ENCODE measurements around the gene SREBF2.
A peak's percentile ranks its signal among the peaks of the same experiment; 100 is the strongest.

SREBF2 gene

DNA sequence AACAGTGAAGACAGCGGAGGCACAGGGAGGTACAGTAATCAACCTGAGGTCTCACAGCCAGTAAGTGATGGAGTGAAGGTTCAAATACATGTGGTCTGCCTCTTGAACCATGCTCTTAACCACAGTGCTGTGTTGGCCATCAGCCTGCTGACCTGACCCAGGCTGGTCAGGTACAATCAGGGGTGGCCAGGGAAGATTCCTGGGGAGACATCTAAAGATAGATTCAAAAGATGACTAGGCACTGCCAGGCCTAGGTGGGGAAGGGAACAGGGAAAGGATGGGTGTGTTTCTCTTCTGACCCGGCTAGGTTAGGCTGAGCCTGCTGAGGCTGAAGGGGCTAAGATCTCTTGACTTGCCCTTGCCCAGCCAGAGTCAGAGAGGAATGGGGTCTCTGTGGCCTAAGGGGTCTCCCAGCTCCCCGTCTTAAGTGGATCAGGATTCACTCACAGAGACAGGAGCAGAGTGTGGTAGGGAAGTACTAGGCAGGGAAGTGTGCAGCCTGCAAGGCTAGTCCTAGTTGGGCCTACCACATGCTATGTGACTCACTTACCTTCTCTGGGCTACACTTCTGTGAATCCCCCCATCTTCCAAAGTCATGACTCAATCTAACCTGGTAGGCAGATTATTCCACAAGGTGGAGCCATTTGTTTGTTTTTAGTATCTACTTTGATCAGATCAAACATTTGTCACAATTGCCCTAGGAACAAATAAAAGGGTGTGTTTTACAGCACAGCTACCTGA lies 10.4 kb upstream of the SREBF2 start:
- H3K27ac ChIP-seq (ENCODE audit: low read depth, low read length), result no peak overlapping the region
- 92% methylated on average over 3 of the region's 3 CpGs for WGBS
- H3K9ac ChIP-seq (ENCODE audit: low read depth, low read length), result no peak overlapping the region
- no peak overlapping the region for H3K4me3 ChIP-seq (ENCODE audit: low read length)
- peaks cover 11% of the 10 kb centered on the region; the same call in 1 of the 2 replicates for H3K36me3 ChIP-seq (ENCODE audit: insufficient read depth, low read length)
- H3K27me3 ChIP-seq (ENCODE audit: insufficient read depth, low read length), result no peaks in the 10 kb centered on the region
- H3K9me3 ChIP-seq (ENCODE audit: insufficient read depth, low read depth, low read length), result no peaks in the 10 kb centered on the region
- H3K4me1 ChIP-seq (ENCODE audit: insufficient read depth, low read length), result peaks cover 18% of the 10 kb centered on the region

DNA sequence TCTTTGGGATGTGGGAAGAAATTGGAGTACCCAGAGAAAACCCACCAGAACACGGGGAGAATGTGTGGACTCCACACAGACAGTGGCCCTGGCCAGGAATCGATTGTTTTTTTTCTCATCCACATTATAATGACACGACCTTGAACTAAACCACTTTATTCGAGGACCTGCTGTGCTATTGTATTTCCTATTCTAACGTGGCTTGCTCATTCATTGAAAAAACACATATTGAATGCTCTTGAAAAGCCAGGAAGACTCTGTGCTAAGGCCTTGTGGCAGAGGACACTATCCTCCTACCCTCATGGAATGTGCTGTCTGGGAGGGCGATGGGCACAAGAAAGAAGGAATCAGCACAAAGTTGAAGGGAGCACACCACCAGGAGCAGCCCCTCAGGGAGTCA lies 9.1 kb upstream of the SREBF2 start:
- Histone ChIP-seq H3K9ac (ENCODE audit: low read depth, low read length) (no peak overlapping the region), H3K9me3 (ENCODE audit: insufficient read depth, low read depth, low read length) (no peaks in the 10 kb centered on the region), H3K36me3 (ENCODE audit: insufficient read depth, low read length) (peaks cover 11% of the 10 kb centered on the region; the same call in 1 of the 2 replicates), H3K4me3 (ENCODE audit: low read length) (no peak overlapping the region), H3K27me3 (ENCODE audit: insufficient read depth, low read length) (no peaks in the 10 kb centered on the region), H3K4me1 (ENCODE audit: insufficient read depth, low read length) (peaks cover 18% of the 10 kb centered on the region), H3K27ac (ENCODE audit: low read depth, low read length) (no peak overlapping the region; the same call in 1 of the 2 replicates)
- WGBS, result 63% methylated on average over 6 of the region's 6 CpGs

DNA sequence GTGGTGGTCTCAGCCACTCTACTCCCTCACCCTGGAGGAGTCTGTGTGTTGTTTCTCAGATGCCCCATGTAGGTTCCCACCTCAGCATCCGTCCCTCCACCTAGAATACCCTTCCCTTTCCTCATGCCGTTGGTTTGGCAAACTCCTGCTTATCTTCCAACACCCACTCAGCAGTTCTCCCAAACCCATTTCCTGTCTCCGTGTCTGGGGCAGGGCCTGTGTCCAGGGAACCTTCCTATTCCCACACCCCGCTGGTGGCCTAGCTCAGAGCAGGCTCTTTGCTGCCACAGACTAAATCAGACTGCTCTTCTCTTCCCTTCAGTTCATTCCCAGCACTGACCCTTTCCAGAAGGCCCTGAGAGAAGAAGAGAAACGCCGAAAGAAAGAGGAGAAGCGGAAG lies 7.5 kb upstream of the SREBF2 start:
- Histone ChIP-seq H3K4me1 (ENCODE audit: insufficient read depth, low read length) (peaks cover 18% of the 10 kb centered on the region), H3K4me3 (ENCODE audit: low read length) (no peak overlapping the region), H3K27me3 (ENCODE audit: insufficient read depth, low read length) (no peaks in the 10 kb centered on the region), H3K27ac (ENCODE audit: low read depth, low read length) (no peak overlapping the region), H3K9me3 (ENCODE audit: insufficient read depth, low read depth, low read length) (no peaks in the 10 kb centered on the region), H3K36me3 (ENCODE audit: insufficient read depth, low read length) (0 out of 2 replicates have a peak, but pooled peaks cover 5% of the 10 kb centered on the region), H3K9ac (ENCODE audit: low read depth, low read length) (no peak overlapping the region)
- 89% methylated on average over 7 of the region's 7 CpGs for WGBS

DNA sequence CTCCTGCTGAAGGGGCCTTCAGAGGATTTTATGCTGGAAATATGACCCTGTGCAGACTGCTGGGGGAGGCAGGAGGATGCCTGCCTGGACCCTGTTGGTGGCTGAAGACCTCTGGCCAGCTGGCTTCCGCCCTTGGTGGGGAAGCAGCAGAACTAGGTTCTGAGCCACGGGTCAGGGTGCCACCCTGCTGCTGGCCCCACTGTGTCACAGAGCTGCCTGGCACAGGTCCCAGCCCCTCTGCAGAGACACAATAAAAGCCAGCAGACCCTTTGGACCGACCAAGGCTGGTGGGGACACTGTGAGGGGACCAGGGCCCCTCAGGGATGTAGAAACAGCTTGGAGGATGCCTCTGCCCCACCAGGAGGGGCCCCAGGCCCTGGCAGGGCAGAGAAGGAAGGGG lies 6.9 kb upstream of the SREBF2 start:
- 91% methylated on average over 3 of the region's 3 CpGs for WGBS
- H3K9ac ChIP-seq (ENCODE audit: low read depth, low read length), result no peak overlapping the region
- H3K36me3 ChIP-seq (ENCODE audit: insufficient read depth, low read length), result 0 out of 2 replicates have a peak, but pooled peaks cover 5% of the 10 kb centered on the region
- H3K4me3 ChIP-seq (ENCODE audit: low read length), result no peak overlapping the region
- H3K4me1 ChIP-seq (ENCODE audit: insufficient read depth, low read length), result peaks cover 18% of the 10 kb centered on the region
- H3K27me3 ChIP-seq (ENCODE audit: insufficient read depth, low read length), result no peaks in the 10 kb centered on the region
- H3K27ac ChIP-seq (ENCODE audit: low read depth, low read length), result no peak overlapping the region
- no peaks in the 10 kb centered on the region for H3K9me3 ChIP-seq (ENCODE audit: insufficient read depth, low read depth, low read length)

DNA sequence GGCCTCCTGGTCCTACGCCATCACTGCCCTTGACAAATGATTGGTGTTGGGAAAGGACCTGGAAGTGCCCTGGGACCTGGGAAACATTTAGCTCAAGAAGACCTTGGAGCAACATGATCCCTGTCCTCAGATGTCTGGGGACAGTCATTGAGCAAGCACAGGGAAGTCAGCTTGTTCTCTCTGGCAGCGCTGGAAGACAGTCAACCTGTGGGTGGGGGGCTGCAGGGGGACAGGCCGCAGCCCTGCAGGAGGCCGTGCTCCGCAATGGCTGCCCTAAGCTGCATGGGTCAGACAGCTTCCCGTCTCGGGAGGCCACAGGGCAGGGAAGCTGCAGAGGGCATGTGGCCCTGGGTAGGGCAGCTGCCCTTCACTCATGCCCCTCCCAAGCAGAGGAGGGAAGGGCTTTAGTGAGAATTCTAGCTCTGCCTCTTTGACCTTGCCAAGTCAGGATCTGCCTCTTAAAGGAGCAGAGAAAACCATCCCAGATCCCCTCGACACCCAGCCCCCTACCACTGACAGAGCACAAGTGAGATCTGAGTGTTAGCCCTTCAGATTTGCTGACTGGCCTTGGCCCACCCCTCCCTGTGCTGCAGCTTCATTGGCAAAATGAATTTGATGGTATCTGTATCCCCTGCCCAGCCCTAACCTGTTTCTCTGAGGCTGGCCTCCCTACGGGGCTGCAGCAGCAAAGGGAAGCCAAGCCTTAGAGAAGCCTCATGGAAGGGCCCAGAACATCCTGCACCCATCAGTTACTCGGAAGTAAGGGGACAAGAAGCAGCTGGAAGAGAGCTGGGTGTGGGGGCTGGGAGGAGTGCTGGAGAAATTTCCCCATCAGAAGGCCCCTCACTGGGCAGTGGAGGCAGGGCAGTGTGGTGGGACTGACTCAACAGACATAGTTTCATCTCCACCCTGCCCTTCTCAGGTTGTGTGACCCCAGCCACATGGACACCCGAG lies 6.2 kb upstream of the SREBF2 start:
- H3K27ac ChIP-seq (ENCODE audit: low read depth, low read length), result no peak overlapping the region
- no peaks in the 10 kb centered on the region for H3K27me3 ChIP-seq (ENCODE audit: insufficient read depth, low read length)
- H3K36me3 ChIP-seq (ENCODE audit: insufficient read depth, low read length), result 0 out of 2 replicates have a peak, but pooled peaks cover 5% of the 10 kb centered on the region
- 87% methylated on average over 11 of the region's 11 CpGs for WGBS
- H3K4me3 ChIP-seq (ENCODE audit: low read length), result no peak overlapping the region
- H3K4me1 ChIP-seq (ENCODE audit: insufficient read depth, low read length), result peaks cover 18% of the 10 kb centered on the region
- H3K9me3 ChIP-seq (ENCODE audit: insufficient read depth, low read depth, low read length), result no peaks in the 10 kb centered on the region
- no peak overlapping the region for H3K9ac ChIP-seq (ENCODE audit: low read depth, low read length)

DNA sequence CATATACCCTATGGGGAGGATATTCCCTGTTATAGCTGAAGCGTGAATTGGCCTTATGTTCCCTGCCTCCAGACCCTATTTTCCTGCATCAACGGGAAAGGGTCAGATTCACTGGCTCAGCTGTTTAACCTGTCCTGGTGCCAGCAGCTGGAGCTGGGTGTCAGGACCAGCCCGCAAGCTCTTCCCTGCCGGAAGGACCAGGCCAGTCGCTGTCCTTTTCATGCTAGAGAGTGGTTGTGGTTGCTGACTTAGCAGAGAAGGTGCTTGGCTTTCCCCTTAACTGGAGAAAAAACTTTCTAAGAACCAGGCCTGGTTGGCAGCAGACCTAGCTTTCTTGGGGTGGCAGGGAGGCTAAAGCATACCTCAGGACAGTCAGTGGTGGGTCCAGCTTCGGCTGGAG lies 5.2 kb upstream of the SREBF2 start:
- H3K27ac ChIP-seq (ENCODE audit: low read depth, low read length), result no peak overlapping the region

DNA sequence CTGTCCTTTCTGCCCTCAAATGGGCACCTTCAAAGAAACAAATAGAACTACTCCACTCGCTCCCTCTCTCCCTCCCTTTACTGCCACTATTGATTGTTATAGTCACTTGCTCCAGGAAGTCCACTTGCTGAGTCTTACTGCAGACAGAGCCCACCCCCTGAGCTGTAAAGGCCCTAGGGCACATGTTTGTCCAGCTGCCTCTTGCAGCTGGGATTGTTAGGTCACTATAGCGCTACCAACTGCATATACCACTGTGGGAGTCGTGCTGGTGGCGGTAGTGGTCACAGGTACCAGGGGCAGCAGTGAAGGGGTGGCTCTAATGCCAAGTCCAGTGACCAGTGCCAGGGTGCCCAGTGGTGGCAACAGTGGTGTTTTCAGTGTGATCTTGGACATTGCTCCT lies 4.4 kb upstream of the SREBF2 start:
- Histone ChIP-seq H3K9ac (ENCODE audit: low read depth, low read length) (no peak overlapping the region), H3K4me1 (ENCODE audit: insufficient read depth, low read length) (peaks cover 16% of the 10 kb centered on the region), H3K4me3 (ENCODE audit: low read length) (no peak overlapping the region), H3K27ac (ENCODE audit: low read depth, low read length) (no peak overlapping the region), H3K27me3 (ENCODE audit: insufficient read depth, low read length) (no peaks in the 10 kb centered on the region), H3K9me3 (ENCODE audit: insufficient read depth, low read depth, low read length) (no peaks in the 10 kb centered on the region), H3K36me3 (ENCODE audit: insufficient read depth, low read length) (0 out of 2 replicates have a peak, but pooled peaks cover 2% of the 10 kb centered on the region)
- 93% methylated on average over 4 of the region's 4 CpGs for WGBS

More for the DNA sequence above, 5.2 kb upstream of the SREBF2 start:
- no peaks in the 10 kb centered on the region for H3K9me3 ChIP-seq (ENCODE audit: insufficient read depth, low read depth, low read length)
- peaks cover 18% of the 10 kb centered on the region for H3K4me1 ChIP-seq (ENCODE audit: insufficient read depth, low read length)
- no peak overlapping the region for H3K4me3 ChIP-seq (ENCODE audit: low read length)
- 91% methylated on average over 6 of the region's 6 CpGs for WGBS
- no peaks in the 10 kb centered on the region for H3K27me3 ChIP-seq (ENCODE audit: insufficient read depth, low read length)
- no peak overlapping the region for H3K9ac ChIP-seq (ENCODE audit: low read depth, low read length)
- 0 out of 2 replicates have a peak, but pooled peaks cover 5% of the 10 kb centered on the region for H3K36me3 ChIP-seq (ENCODE audit: insufficient read depth, low read length)

DNA sequence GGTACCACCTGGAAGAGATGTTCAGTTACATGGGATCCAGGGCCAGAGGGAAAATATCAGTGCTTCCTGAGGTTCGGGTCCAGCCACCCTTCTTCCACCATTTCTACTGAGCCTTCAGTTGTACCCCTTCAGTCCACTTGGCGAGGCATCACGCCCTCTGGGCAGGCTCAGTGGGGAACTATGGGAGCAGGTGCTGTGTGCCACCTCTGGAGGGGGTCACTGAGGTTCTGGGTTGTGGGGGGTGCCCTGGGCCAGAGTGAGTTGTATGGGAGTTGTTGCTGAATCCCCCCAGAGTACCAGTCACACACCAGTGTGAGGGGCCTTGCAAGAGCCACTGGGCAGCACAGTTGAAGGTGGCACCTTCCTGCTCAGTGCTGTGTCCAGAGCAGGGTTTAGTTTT lies 2.7 kb upstream of the SREBF2 start:
- Histone ChIP-seq H3K9ac (ENCODE audit: low read depth, low read length) (no peak overlapping the region), H3K4me1 (ENCODE audit: insufficient read depth, low read length) (peaks cover 18% of the 10 kb centered on the region), H3K27ac (ENCODE audit: low read depth, low read length) (no peak overlapping the region), H3K9me3 (ENCODE audit: insufficient read depth, low read depth, low read length) (no peaks in the 10 kb centered on the region), H3K4me3 (ENCODE audit: low read length) (no peak overlapping the region), H3K36me3 (ENCODE audit: insufficient read depth, low read length) (peaks cover 5% of the 10 kb centered on the region; the same call in 1 of the 2 replicates), H3K27me3 (ENCODE audit: insufficient read depth, low read length) (no peaks in the 10 kb centered on the region)
- 100% methylated on average over 3 of the region's 3 CpGs for WGBS

DNA sequence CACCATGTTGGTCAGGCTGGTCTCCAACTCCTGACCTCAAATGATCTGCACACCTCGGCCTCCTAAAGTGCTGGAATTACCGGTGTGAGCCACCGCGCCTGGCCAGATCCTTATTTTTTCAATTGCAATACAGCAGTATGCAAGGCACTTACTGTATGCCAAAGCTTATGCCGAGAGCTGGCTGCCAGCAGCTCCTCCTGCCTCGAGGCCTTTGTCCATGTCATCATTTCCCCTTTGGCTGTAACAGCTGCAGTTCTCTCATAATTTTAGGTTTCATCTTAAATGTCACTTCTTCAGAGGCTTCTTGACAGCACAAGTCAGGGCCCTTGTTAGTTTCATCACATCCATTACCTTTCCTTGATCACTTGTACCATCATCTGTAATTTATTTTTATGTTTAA lies 1.5 kb upstream of the SREBF2 start:
- no peaks in the 10 kb centered on the region for H3K27me3 ChIP-seq (ENCODE audit: insufficient read depth, low read length)
- no peak overlapping the region for H3K9ac ChIP-seq (ENCODE audit: low read depth, low read length)
- no peak overlapping the region for H3K4me3 ChIP-seq (ENCODE audit: low read length)
- H3K36me3 ChIP-seq (ENCODE audit: insufficient read depth, low read length), result peaks cover 15% of the 10 kb centered on the region
- H3K27ac ChIP-seq (ENCODE audit: low read depth, low read length), result peak overlapping the region; percentile 96; the same call in 1 of the 2 replicates
- peaks cover 17% of the 10 kb centered on the region for H3K4me1 ChIP-seq (ENCODE audit: insufficient read depth, low read length)
- 87% methylated on average over 6 of the region's 6 CpGs for WGBS
- H3K9me3 ChIP-seq (ENCODE audit: insufficient read depth, low read depth, low read length), result no peaks in the 10 kb centered on the region

DNA sequence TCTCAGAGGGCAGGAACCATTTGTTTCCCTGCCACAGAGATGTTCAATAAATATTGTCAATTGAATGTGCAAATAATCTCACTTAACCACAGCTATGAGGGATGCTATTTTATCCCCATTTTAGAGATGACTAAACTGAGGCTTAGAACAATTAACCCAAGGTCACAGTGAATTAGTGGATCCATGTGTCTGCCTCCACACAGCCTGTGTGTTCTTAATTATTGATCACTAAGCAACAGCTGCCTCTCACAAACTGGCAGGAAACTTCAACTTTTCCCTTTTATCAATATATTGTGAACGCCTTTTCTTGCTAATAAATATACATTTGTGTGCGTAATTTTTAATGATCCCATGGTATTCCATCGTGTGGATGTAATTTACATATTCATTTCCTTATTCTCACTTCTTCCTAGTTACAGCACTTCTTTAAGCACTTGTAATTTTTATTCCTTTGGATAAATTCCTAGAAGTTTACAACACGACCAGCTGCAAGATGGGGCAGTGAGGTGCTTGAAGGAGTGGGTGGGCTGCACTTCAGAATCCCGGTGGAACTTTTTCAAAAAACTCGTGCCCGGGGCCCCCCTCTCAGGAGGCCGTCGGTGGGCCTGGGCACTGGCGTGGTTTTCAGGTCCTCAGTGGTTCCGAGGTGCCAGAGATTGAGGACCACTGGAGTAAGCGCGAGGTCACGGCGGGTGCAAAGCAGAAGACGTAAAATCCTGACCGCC lies 915 bp upstream of the SREBF2 start:
- Histone ChIP-seq H3K36me3 (ENCODE audit: insufficient read depth, low read length) (peaks cover 21% of the 10 kb centered on the region), H3K4me3 (ENCODE audit: low read length) (peak overlapping the region; percentile 88), H3K9ac (ENCODE audit: low read depth, low read length) (peak overlapping the region; percentile 77), H3K27ac (ENCODE audit: low read depth, low read length) (peak overlapping the region; percentile 96), H3K4me1 (ENCODE audit: insufficient read depth, low read length) (peaks cover 11% of the 10 kb centered on the region), H3K9me3 (ENCODE audit: insufficient read depth, low read depth, low read length) (no peaks in the 10 kb centered on the region), H3K27me3 (ENCODE audit: insufficient read depth, low read length) (no peaks in the 10 kb centered on the region)
- WGBS, result 6% methylated on average over 14 of the region's 17 CpGs
